GM10847 (cell line): ENCODE measurements around the gene MINDY4.

Experiments used
- POLR2A ChIP-seq: IDR thresholded peaks from 2 replicates; pipeline ENCODE4 v1.6.1; 2011; ENCODE audit not compliant: insufficient read length; ENCODE audit errors: extremely low read depth

Gene MINDY4

DNA sequence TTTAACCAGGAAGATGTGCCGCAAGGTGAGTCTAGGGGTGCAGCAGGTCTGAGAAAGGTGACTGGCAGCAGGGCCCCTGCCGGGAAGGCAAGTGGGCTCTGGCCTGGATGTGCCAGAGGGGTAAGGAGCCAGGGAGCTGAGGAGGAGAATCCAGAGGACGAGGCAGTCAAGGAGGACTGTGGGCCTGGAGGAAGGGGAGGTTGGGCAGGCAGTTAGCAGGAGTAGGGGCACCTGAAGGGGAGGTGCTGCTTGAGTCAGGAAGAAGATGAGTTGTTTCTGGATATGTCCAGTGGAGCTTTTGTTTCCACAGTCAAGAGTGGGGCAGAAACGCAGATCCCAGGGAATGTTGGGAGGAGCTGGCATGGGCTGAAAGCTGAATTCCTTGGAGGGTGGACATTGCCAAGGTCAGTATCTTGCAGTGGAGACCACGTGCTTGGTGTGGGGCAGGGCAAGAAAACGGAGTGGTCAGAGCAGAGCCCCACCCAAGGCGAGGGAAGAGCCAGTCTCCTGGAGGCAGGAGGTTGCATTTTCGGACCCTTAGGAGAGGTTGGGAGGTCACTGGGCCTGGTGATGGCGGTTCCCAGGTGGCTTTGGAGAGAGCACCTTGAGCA lies 34.0 kb downstream of the MINDY4 start:
- TF ChIP-seq POLR2A: no peak

DNA sequence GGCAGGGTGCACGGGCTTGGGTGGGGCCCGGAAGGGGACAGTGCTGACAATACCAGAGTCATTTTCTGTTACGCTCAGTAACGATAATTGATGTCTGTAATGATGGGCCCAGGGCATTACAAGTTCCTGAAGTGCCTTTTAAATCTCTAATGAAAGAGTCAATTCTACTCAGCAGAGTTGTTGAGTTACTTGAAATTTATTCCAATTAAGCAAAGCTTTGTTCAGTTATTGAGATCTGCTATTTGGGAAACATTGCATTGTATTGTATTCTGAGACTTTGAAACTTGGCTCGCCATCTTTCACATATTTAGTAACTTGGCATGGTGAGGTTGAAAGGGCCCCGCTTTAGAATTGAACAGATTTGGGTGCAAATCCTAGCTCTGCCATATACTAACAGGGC lies 34.7 kb downstream of the MINDY4 start:
- TF ChIP-seq POLR2A: no peak

DNA sequence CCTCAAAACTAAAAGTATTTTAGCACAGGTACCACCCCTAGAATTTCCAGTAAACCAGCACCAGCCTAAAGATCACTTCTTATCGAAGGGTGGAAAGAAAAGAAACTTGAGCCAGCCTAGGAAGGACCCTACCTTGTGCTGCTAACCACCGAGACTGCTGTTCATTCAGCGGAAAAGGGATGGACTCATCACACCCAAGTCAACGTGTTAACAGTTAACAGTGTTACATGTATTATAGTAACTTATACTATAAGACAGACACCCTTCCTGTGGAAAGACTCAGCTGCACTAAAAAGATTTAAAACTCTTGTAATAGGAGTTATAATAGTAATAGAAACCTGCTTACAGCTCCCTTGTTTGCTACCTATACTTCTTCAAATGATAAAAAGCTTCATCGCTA lies 39.8 kb downstream of the MINDY4 start:
- TF ChIP-seq POLR2A: no peak

DNA sequence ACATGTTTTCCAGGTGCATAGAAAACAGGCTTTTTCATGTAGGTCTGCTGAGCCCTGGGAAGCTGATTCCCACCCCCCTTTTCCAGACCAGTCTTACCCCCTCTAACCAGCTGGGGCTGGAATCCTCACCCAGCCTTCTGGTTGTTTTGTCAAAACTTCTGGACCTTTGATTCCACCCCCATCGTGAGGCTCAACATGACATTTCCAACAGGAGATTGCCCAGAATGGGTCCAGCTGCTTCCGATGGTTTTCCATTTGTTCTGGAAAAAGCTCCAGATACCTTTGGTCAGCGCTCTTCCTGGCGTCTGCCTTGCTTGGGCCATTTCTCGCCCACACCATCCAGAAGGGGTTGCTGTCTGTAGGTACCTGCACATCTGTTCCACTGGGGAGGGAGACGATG lies 41.5 kb downstream of the MINDY4 start:
- no peak for TF ChIP-seq POLR2A

DNA sequence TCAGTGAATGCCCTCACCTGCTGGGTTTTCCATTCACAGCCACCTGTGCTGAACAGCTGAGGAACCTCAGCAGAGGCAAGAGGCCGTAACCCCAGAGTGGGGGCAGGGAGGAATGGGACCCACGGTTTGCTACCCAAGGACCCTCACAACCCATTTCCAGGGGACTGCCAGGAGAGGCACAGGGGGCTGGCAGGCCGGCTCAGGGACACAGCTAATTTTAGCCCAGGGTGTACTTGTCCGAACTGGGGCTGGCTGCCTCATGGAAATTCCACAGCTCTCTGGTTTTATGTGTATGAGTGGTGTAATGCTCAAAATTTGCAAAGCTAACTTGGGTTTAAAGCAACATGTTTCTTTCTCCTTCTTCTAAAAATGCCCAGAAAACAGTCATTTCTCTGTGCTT lies 42.2 kb downstream of the MINDY4 start:
- no peak for TF ChIP-seq POLR2A

DNA sequence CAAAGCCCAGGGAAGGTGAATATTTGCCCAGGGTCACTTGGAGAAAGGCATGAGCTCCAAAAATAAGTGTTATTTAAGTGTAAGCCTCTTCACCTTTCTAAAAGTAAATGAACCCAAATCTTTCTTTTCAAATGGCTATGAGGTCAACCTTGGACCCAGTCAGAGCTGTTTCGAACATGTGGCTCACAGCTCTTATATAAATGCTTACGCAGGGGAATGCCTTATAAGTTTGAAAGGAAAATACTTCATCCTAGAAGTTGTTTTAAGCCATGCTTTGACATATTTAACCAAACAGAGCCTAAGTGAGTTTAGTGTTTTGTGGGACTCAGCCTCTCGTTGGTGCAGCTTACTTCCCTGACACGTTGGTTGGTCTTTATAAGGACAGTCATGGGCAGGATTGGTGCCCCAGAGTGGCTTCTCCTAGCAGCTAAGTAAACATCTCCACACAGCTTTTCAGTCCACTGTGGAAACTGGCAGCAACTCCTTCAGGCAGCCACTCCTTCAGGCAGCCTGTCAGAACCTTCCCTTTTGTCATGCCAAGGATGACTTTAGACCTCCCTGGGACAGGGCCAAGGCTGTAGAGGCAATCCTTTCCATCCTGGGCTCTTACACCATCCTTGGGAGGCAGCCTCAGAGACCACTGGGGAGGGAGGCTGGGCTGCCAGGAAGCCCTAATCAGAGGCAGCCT lies 43.6 kb downstream of the MINDY4 start:
- TF ChIP-seq POLR2A: no peak

DNA sequence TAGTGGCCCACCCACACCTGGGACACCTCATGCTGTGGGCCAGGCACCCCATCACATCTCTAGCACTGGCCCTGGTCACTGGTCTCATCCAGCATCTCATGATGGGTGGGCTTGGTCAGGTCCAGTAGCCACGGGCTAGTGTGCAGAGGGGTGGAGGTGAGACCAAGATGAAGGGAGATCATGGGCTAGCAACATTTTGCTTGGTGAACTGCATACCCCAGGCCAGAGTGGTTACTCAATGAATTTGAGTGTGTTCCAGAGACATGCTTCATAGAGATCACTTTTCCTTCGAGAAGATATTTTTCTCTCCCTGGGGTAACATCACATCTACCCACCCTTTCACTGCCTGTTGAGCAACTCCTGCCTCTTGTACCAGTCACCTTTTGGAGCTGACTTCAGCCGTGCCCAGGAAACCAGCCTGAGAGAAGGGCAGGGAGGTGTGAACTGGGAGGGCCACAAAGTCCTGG lies 44.2 kb downstream of the MINDY4 start:
- TF ChIP-seq POLR2A: no peak

DNA sequence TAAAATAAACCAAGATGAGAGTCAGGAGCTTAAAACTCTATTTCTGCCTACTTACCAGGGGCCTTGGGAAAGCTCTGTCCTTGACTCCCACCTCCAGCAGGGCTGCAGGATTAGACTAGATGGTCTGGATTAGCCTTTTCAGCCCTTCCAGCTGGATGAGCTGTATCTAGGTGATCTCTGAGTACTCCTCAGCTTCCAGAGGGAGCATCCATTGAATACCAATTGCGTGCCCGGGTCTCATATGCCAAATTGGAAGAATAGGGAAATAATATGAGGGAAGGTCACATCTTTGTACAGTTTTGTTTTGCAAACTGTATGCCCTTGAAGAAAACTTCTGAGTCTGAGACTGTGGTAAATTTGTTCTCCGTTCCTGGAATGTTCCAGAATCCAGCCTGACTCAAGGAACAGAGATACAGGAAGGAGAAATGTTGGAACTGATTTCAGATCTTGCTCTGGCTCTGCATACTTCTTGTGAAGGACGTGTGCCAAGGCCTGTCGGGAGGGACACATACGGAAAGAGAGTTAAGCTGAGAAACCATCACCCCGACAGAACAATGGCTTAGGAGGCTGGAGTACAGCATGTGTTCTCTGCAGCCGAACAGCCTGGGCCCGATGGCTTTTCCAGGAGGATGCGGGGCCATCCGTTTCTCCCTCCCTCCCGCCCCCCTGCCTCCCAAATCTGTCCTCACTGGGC lies 44.9 kb downstream of the MINDY4 start:
- no peak for TF ChIP-seq POLR2A

DNA sequence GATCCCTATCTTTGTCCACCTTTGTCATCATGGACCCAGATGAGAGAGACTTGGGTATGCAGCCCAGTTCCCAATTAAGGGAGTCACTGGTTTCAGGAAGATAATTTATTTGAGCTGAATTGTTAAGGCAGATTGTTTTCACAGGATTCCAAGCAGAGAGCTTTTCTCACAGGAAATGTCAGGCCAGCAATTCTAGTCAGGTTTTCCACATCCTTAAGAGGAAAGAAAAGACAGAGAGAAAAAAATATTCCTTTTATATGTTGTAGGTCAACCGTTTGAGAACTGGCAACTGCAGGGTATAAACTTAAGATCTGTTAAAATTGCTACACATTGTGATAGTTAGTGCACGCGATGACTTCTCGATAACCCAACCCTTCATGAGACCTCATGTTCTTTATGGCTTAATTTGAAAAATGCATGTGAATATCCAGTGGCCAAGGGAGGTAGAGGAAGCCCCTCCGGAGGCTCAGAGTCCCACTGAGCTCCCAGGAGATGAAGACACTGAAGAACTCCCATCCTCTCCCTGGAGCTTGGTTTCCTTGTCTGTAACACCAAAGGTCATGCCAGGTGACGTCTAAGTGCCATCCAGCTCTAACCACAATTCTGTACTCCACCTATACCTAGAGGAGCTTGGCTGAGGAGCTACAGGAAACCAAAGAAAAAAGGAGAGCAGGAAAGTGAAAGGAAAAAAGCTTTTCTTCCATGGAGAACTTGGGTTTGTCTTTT lies 45.6 kb downstream of the MINDY4 start:
- TF ChIP-seq POLR2A: no peak

DNA sequence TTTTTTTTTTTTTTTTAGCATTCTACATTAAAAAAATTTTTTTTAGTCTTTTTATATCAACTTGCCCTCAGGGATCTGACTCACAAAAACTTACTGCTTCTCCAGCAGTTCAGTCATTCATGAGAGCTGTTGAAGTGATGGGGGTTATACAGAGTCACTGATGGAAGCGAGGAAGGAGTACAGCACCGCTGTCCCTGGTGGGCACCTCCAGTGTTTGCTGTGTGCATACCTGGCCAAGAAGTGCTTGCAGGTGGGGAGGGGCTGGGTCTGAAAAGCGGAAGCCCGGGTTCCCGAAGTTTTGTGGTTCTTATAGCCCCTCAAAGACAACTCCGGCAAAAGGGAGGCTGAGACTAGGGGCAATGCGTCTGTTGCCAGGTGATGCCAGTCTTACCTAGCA lies 46.2 kb downstream of the MINDY4 start:
- no peak for TF ChIP-seq POLR2A

DNA sequence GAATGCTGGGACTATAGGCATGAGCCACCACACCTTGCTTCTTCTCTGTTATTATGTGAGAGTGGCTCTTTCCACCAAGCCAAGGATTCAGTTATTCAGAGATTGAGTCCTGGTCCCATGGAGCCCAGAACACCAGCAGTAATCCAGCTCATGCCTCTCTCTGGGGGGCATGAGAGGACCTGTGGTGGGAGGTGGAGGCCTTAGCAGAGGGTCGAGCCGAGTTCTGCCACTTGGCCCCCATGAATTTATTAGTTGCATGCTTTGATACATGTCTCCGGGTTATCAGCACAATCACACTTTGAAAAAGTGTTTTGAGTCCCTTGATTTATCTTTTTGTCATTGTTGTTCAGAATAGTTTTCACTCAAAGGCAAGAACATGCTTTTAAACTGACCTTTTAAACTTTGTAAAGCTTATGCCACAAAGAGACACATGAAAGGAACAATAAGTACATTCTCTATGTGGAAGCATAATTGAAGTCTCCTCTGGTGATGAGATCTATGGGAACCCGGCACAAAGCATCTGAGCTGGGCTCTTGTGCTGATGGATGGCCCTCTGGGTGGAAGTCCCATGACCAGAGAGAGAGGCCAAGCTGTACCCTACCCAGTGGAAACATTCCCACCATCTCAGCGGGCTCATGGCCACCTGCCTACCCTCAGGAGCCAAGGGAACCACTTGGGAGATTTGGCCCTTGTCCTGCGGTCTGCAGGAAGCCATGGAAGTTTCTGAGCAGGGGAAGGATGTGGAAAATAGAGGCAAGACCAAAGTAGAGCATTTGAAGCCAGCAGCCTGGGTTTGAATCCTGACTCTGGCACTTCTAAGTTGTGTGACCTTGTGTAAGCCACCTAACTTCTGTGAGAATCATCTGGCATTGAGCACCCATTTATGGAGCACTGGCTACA lies 53.9 kb downstream of the MINDY4 start:
- TF ChIP-seq POLR2A: no peak

DNA sequence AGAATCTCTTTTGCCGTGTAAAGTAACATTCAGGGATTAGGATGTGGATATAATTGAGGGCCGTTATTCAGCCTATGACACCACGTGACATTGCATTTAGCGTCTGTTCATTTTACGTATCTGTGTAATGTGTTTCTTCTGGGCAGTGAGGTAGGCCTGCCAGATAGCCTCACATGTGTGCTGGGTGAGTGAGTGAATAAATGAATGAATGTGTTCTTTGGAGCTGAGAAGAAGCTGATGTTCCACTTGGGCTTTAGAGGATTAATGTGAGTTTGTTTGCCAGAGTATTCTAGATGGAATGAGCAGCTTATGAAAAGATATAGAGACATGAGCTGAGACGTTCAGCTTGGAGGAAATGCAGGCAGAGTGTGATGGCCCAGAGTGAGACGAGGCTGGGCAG lies 55.0 kb downstream of the MINDY4 start:
- TF ChIP-seq POLR2A: no peak

DNA sequence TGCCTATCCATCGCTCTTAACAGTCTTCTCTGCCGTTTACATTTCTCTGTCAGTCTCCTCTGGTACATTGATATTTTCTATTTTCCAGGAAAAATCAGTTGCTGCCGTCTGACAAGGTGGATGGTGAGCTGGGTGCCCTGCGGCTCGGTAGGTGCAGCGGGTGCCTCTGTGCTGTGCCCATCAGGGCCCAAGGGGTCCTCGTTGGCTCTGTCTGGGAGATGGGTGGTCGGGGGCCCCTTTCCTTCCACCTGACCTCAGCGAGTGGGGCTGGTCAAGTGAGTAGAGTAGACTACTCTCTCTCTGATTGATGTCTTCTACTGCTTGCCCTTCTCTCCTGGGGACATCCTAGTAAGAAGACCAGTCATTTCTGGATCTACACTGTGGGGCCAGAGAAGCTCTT lies 57.4 kb downstream of the MINDY4 start:
- no peak for TF ChIP-seq POLR2A

DNA sequence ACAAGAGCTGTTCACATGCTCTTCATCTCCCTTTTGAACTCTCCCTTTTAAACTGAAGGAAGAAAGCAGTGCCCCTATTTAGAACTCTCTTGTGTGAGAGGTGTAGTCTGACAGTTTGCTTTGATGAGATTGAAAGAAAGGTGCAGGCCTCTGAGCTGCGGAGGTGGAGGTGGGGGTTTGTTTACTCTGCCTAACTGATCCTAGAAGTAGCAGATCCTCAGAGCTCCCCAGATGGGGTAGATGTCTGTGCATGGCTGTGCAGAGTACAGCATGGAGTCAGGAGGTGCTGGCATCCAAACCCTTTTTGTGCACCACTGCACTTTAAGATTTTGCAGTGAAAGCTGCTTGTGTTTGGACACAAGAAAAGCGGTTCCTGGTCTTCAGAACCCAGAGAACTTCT lies 58.3 kb downstream of the MINDY4 start:
- TF ChIP-seq POLR2A: no peak

DNA sequence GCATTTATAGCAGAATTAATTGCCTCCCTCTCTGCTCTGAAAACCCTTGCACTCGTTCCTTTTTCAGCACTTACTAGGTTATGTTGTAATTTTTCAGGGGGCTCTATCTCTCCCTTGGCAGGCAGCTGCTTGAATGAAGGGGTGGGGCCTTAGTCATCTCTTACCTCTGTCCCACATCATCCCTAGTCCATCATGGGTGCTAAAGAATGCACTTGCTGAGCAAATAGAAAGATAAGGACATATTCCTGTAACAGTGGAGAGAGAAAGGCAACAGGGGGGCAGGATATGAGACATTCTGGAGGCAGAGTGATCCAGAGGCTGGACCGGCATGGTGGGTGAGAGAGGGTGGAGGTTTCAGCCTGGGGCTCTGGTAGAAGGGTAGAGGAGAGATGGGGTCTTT lies 60.0 kb downstream of the MINDY4 start:
- TF ChIP-seq POLR2A: no peak
